H9 (cell line): ENCODE measurements around the gene LPP. TPM values are rescaled to one million over a fixed set of nuclear protein-coding genes. Genes with fewer than 3 reads are reported as not detected.

ENCODE experiments used
- DNase-seq: peaks from one replicate; pipeline ENCODE4 v3.0.0-alpha.2; 2017
- H2AFZ ChIP-seq: one replicate; pipeline ENCODE4 v1.6.1; 2013; ENCODE audit warnings: mild to moderate bottlenecking, low read length, control low read depth, moderate library complexity
- H2AK5ac ChIP-seq: 2 replicates; pipeline ENCODE4 v1.6.1; 2013; ENCODE audit warnings: low read length, control low read depth, mixed read lengths; ENCODE audit not compliant: insufficient read length
- H2BK120ac ChIP-seq: one replicate; pipeline ENCODE4 v1.6.1; 2013; ENCODE audit warnings: low read depth, mild to moderate bottlenecking, low read length, control low read depth, inconsistent platforms; ENCODE audit not compliant: poor library complexity, severe bottlenecking
- H2BK12ac ChIP-seq: 2 replicates; pipeline ENCODE4 v1.6.1; 2013; ENCODE audit warnings: low read length, control low read depth, mixed read lengths, low read depth; ENCODE audit not compliant: insufficient read length
- H2BK15ac ChIP-seq: 2 replicates; pipeline ENCODE4 v1.6.1; 2013; ENCODE audit warnings: low read depth, low read length, control low read depth
- H2BK20ac ChIP-seq: one replicate; pipeline ENCODE4 v1.6.1; 2013; ENCODE audit warnings: low read depth, mild to moderate bottlenecking, low read length, control low read depth, inconsistent platforms; ENCODE audit not compliant: poor library complexity, severe bottlenecking
- H2BK5ac ChIP-seq: 2 replicates; pipeline ENCODE4 v1.6.1; 2013; ENCODE audit warnings: low read length, control low read depth, mixed read lengths; ENCODE audit not compliant: insufficient read length
- H3K14ac ChIP-seq: 2 replicates; pipeline ENCODE4 v1.6.1; 2013; ENCODE audit warnings: low read length, control low read depth; ENCODE audit not compliant: insufficient read depth
- H3K18ac ChIP-seq: 2 replicates; pipeline ENCODE4 v1.6.1; 2013; ENCODE audit warnings: low read depth, mild to moderate bottlenecking, mixed read lengths, low read length, control low read depth; ENCODE audit not compliant: insufficient read length
- H3K23ac ChIP-seq: 2 replicates; pipeline ENCODE4 v1.6.1; 2013; ENCODE audit warnings: low read length, control low read depth, mixed read lengths, low read depth; ENCODE audit not compliant: insufficient read length
- H3K23me2 ChIP-seq: 2 replicates; pipeline ENCODE4 v1.6.1; 2013; ENCODE audit warnings: low read depth, mild to moderate bottlenecking, mixed read lengths, low read length, control low read depth; ENCODE audit not compliant: insufficient read length, poor library complexity, severe bottlenecking
- H3K27ac ChIP-seq: 2 replicates; pipeline ENCODE4 v1.5.1; 2013; ENCODE audit warnings: low read length, control low read depth, mixed read lengths, low read depth; ENCODE audit not compliant: insufficient read length
- H3K27me3 ChIP-seq: 2 replicates; pipeline ENCODE4 v1.6.1; 2013; ENCODE audit warnings: low read length, control low read depth, inconsistent platforms; ENCODE audit not compliant: insufficient read depth
- H3K4ac ChIP-seq: 2 replicates; pipeline ENCODE4 v1.6.1; 2013; ENCODE audit warnings: low read depth, mild to moderate bottlenecking, control low read depth, inconsistent platforms, low read length, moderate library complexity
- H3K4me1 ChIP-seq: 2 replicates; pipeline ENCODE4 v1.6.1; 2013; ENCODE audit warnings: low read length, control low read depth, inconsistent platforms; ENCODE audit not compliant: insufficient read depth
- H3K4me2 ChIP-seq: 2 replicates; pipeline ENCODE4 v1.6.1; 2013; ENCODE audit warnings: low read length, control low read depth, mixed read lengths; ENCODE audit not compliant: insufficient read length, insufficient read depth
- H3K56ac ChIP-seq: 2 replicates; pipeline ENCODE4 v1.6.1; 2013; ENCODE audit warnings: low read depth, mild to moderate bottlenecking, mixed read lengths, low read length, control low read depth; ENCODE audit not compliant: insufficient read length
- H3K79me1 ChIP-seq: 2 replicates; pipeline ENCODE4 v1.6.1; 2013; ENCODE audit warnings: low read depth, mild to moderate bottlenecking, moderate library complexity, low read length, control low read depth, inconsistent platforms; ENCODE audit not compliant: insufficient read depth, poor library complexity, severe bottlenecking
- H3K79me2 ChIP-seq: 2 replicates; pipeline ENCODE4 v1.6.1; 2013; ENCODE audit warnings: low read length, control low read depth, inconsistent platforms; ENCODE audit not compliant: insufficient read depth
- H3K9ac ChIP-seq: 2 replicates; pipeline ENCODE4 v1.6.1; 2013; ENCODE audit warnings: low read length, control low read depth, mixed read lengths; ENCODE audit not compliant: insufficient read length; ENCODE audit errors: extremely low read depth
- H3K9me3 ChIP-seq: one replicate; pipeline ENCODE4 v1.6.1; 2013; ENCODE audit warnings: low read depth, low read length, inconsistent platforms; ENCODE audit not compliant: control insufficient read depth
- H3T11ph ChIP-seq: one replicate; pipeline ENCODE4 v1.6.1; 2013; ENCODE audit warnings: mild to moderate bottlenecking, low read length, control low read depth, inconsistent platforms
- H4K20me1 ChIP-seq: one replicate; pipeline ENCODE4 v1.6.1; 2013; ENCODE audit not compliant: control insufficient read depth, insufficient read length, insufficient read depth
- H4K5ac ChIP-seq: 2 replicates; pipeline ENCODE4 v1.6.1; 2013; ENCODE audit warnings: low read depth, mild to moderate bottlenecking, mixed read lengths, low read length, control low read depth; ENCODE audit not compliant: insufficient read length
- H4K8ac ChIP-seq: replicated peaks from 2 replicates; pipeline ENCODE4 v1.6.1; 2013; ENCODE audit warnings: low read length, control low read depth, mixed read lengths, low read depth; ENCODE audit not compliant: insufficient read length
- H4K91ac ChIP-seq: 2 replicates; pipeline ENCODE4 v1.6.1; 2013; ENCODE audit warnings: low read depth, mild to moderate bottlenecking, moderate library complexity, mixed read lengths, low read length, control low read depth; ENCODE audit not compliant: insufficient read length
- H3K27ac Mint-ChIP-seq, 3 experiments: 2 replicates in 2 of 3; 3 replicates in 1 of 3; pipeline ENCODE4 v1.8.0; 2020 to 2021; ENCODE audit warnings: mixed read lengths in 3 of 3, mild to moderate bottlenecking in 1 of 3, moderate library complexity in 1 of 3
- H3K27me3 Mint-ChIP-seq: 2 replicates; pipeline ENCODE4 v1.8.0; 2021; ENCODE audit warnings: low read depth, mild to moderate bottlenecking, moderate library complexity, mixed read lengths
- H3K36me3 Mint-ChIP-seq, 3 experiments: 2 replicates in 2 of 3; 3 replicates in 1 of 3; pipeline ENCODE4 v1.8.0; 2020 to 2021; ENCODE audit warnings: low read depth in 3 of 3, mixed read lengths in 3 of 3; ENCODE audit not compliant: insufficient read depth in 1 of 3
- H3K4me1 Mint-ChIP-seq, 2 experiments: 2 replicates each; pipeline ENCODE4 v1.8.0; 2020; ENCODE audit warnings: mixed read lengths in 2 of 2
- H3K4me3 Mint-ChIP-seq, 2 experiments: 2 replicates in 1 of 2; 3 replicates in 1 of 2; pipeline ENCODE4 v1.8.0; 2020 to 2021; ENCODE audit warnings: mild to moderate bottlenecking in 2 of 2, mixed read lengths in 2 of 2, moderate library complexity in 1 of 2
- H3K9me3 Mint-ChIP-seq, 2 experiments: 2 replicates in 1 of 2; 3 replicates in 1 of 2; pipeline ENCODE4 v1.8.0; 2020; ENCODE audit warnings: mild to moderate bottlenecking in 2 of 2, mixed read lengths in 2 of 2, moderate library complexity in 1 of 2
- WGBS: extraction: QIAGEN DNeasy Blood & Tissue Kit; methylation state at CpG from one replicate; pipeline ENCODE4 v1.1.7; 2013; ENCODE audit warnings: missing lambda C conversion rate, low lambda C conversion rate, mixed read lengths; ENCODE audit not compliant: insufficient read length; ENCODE audit errors: extremely low coverage; 5-methylcytosine and 5-hydroxymethylcytosine counted together
- total RNA-seq: library from RNA; stranded (reverse); gene quantifications from 2 replicates; pipeline ENCODE4 v1.2.1, GENCODE V29; 2021
- TF ChIP-seq, protein P1 (sequence below): fragments of 200-600 bp; sonication (generic); conservative IDR thresholded peaks from 3 replicates; pipeline ENCODE4 v1.8.0; 2021; ENCODE audit warnings: antibody characterized with exemption, mild to moderate bottlenecking

The LPP gene
- total RNA-seq, 1 experiment from 2014 or later, result 64.6 TPM

- Mint-ChIP-seq H3K27me3 (no peaks in the 10 kb centered on the region), H3K4me3 (no peak overlapping the region), H3K36me3 (no peaks in the 10 kb centered on the region), H3K27ac (peak overlapping the region in 1 of 3 experiments; percentile 37; a peak in 2 of 7 replicates), H3K9me3 (no peaks in the 10 kb centered on the region; a peak in 1 of 5 replicates), H3K4me1 (peaks cover 3 to 7% of the 10 kb centered on the region in 2 experiments)
- Histone ChIP-seq H3K27ac (no peak overlapping the region), H4K8ac (no peak overlapping the region), H3T11ph (no peak overlapping the region), H2BK12ac (no peak overlapping the region), H3K79me1 (no peaks in the 10 kb centered on the region), H3K9me3 (no peaks in the 10 kb centered on the region), H4K5ac (no peak overlapping the region), H3K56ac (no peak overlapping the region), H3K23ac (no peak overlapping the region), H3K79me2 (no peaks in the 10 kb centered on the region), H2BK120ac (no peak overlapping the region), H2AK5ac (no peak overlapping the region), H3K4ac (no peak overlapping the region), H4K20me1 (no peaks in the 10 kb centered on the region), H2BK15ac (no peak overlapping the region), H2BK20ac (no peak overlapping the region), H3K23me2 (no peaks in the 10 kb centered on the region), H3K9ac (no peak overlapping the region), H3K4me2 (no peak overlapping the region), H3K18ac (no peak overlapping the region), H2AFZ (no peak overlapping the region), H2BK5ac (no peak overlapping the region), H3K14ac (no peak overlapping the region), H3K27me3 (no peaks in the 10 kb centered on the region), H3K4me1 (no peaks in the 10 kb centered on the region), H4K91ac (no peak overlapping the region)
- TF ChIP-seq, protein P1, sequence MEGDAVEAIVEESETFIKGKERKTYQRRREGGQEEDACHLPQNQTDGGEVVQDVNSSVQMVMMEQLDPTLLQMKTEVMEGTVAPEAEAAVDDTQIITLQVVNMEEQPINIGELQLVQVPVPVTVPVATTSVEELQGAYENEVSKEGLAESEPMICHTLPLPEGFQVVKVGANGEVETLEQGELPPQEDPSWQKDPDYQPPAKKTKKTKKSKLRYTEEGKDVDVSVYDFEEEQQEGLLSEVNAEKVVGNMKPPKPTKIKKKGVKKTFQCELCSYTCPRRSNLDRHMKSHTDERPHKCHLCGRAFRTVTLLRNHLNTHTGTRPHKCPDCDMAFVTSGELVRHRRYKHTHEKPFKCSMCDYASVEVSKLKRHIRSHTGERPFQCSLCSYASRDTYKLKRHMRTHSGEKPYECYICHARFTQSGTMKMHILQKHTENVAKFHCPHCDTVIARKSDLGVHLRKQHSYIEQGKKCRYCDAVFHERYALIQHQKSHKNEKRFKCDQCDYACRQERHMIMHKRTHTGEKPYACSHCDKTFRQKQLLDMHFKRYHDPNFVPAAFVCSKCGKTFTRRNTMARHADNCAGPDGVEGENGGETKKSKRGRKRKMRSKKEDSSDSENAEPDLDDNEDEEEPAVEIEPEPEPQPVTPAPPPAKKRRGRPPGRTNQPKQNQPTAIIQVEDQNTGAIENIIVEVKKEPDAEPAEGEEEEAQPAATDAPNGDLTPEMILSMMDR, result no peak
- no CpG with 5 or more reads among the region's 8 CpGs for WGBS
- DNase-seq, result no peak
Measured at GRCh38 chr3:188911026-188911850, 757.3 kb downstream of the LPP start.
